HG03039 (cell line): Measurements from ENCODE around the gene NCS1.

ENCODE experiments used
- ATAC-seq: cut with Tn5 transposase; IDR thresholded peaks from one replicate; pipeline ENCODE4 v1.9.1; 2021; ENCODE audit warnings: mild to moderate bottlenecking, moderate library complexity; ENCODE audit not compliant: unreplicated experiment

NCS1 gene

GRCh38 chr9:130211548-130212226, 39.5 kb downstream of the NCS1 start:
- ATAC-seq: no peak

GRCh38 chr9:130212543-130213297, 40.5 kb downstream of the NCS1 start:
- no peak for ATAC-seq

GRCh38 chr9:130213911-130214761, 41.9 kb downstream of the NCS1 start:
- no peak for ATAC-seq

GRCh38 chr9:130214776-130215340, 42.7 kb downstream of the NCS1 start:
- no peak for ATAC-seq

- no peak for ATAC-seq
These were observed 43.3 kb downstream of the NCS1 start for GRCh38 chr9:130215341-130216119.

- ATAC-seq: no peak
These were observed 45.6 kb downstream of the NCS1 start for GRCh38 chr9:130217838-130218237.

GRCh38 chr9:130219661-130220096, 47.5 kb downstream of the NCS1 start:
- no peak for ATAC-seq

GRCh38 chr9:130220352-130220751, 48.1 kb downstream of the NCS1 start:
- no peak for ATAC-seq

GRCh38 chr9:130222833-130223232, 50.6 kb downstream of the NCS1 start:
- ATAC-seq: no peak

GRCh38 chr9:130225071-130225470, 52.9 kb downstream of the NCS1 start:
- ATAC-seq: no peak

- ATAC-seq: no peak
These were observed 53.4 kb downstream of the NCS1 start for GRCh38 chr9:130225586-130225985.

- no peak for ATAC-seq
These were observed 53.9 kb downstream of the NCS1 start for GRCh38 chr9:130226112-130226511.

- ATAC-seq: no peak
These were observed 55.6 kb downstream of the NCS1 start for GRCh38 chr9:130227833-130228232.

- no peak for ATAC-seq
These were observed 57.6 kb downstream of the NCS1 start for GRCh38 chr9:130229759-130230158.

- no peak for ATAC-seq
These were observed 58.4 kb downstream of the NCS1 start for GRCh38 chr9:130230631-130231030.

GRCh38 chr9:130232899-130233586, 60.8 kb downstream of the NCS1 start:
- no peak for ATAC-seq

- no peak for ATAC-seq
These were observed 61.4 kb downstream of the NCS1 start for GRCh38 chr9:130233587-130233945.

- no peak for ATAC-seq
These were observed 62.4 kb downstream of the NCS1 start for GRCh38 chr9:130234340-130235260.
